ENCODE measurements around the gene FYB1. TPM values are rescaled to one million over a fixed set of nuclear protein-coding genes. Genes with fewer than 3 reads are reported as not detected.

Gene FYB1
- total RNA-seq, 2 experiments from 2014 or later, result 0.16 TPM; not detected in 1

GRCh38 chr5:39055768-39056398 is 163.5 kb downstream of the FYB1 start:
- H3K4me1 ChIP-seq (ENCODE audit: insufficient read depth, low read length, poor library complexity, severe bottlenecking), result peaks cover 9% of the 10 kb centered on the region
- ChIA-PET POLR2A (no interaction called here), CTCF (ENCODE audit: unreplicated experiment) (no interaction called here)
- no peak overlapping the region for H3K27ac ChIP-seq (ENCODE audit: low read depth, low read length, poor library complexity, severe bottlenecking)
- no peak overlapping the region for H3K4me2 ChIP-seq (ENCODE audit: low read length)
- DNase-seq (ENCODE audit: low spot score), result no peak
- peaks cover 5% of the 10 kb centered on the region; the same call in 1 of the 2 replicates for H4K20me1 ChIP-seq (ENCODE audit: insufficient read depth, low read length)
- H2AFZ ChIP-seq (ENCODE audit: low read length), result no peak overlapping the region
- H3K79me2 ChIP-seq (ENCODE audit: insufficient read depth, low read depth, low read length), result peaks cover 37% of the 10 kb centered on the region
- H3K9me2 ChIP-seq (ENCODE audit: insufficient read depth, low read length), result no peaks in the 10 kb centered on the region
- H3K36me3 ChIP-seq (ENCODE audit: insufficient read depth, low read length), result peaks cover 4% of the 10 kb centered on the region; the same call in 1 of the 2 replicates
- H3K4me3 ChIP-seq (ENCODE audit: low read depth, low read length, poor library complexity, severe bottlenecking), result no peak overlapping the region
- no TSS peak for BruUV-seq (replicated peaks)
- H3K9me3 ChIP-seq (ENCODE audit: low read length), result no peaks in the 10 kb centered on the region
- intact Hi-C loops (cut with micrococcal nuclease; ENCODE audit: unreplicated experiment), result no loop called here
- TF ChIP-seq CTCF (conservative IDR thresholded peaks at IDR 0.05; ENCODE audit: low read length) (no peak), EZH2phosphoT487 (IDR thresholded peaks at IDR 0.05; ENCODE audit: borderline replicate concordance, low read depth, low read length) (no peak)

Other genes with a start within 250 kb of the FYB1 start
- 10.9 and 13.1 TPM in 2 replicates for gene RICTOR, start 145.2 kb downstream of the FYB1 start, total RNA-seq (2014; rRNA removed; shearing (Covaris generic))
- 22.9 and 23.1 TPM in 2 replicates for gene RICTOR, start 145.2 kb downstream of the FYB1 start, total RNA-seq (2022)
- gene C9, start 144.9 kb upstream of the FYB1 start, total RNA-seq (2014; rRNA removed; shearing (Covaris generic)), result 0.23 TPM in 1 of 2 replicates, not detected in the other
- gene C9, start 144.9 kb upstream of the FYB1 start, total RNA-seq (2022), result not detected in 2 replicates
- gene DAB2, start 205.4 kb upstream of the FYB1 start, total RNA-seq (2014; rRNA removed; shearing (Covaris generic)), result not detected in 2 replicates
- gene DAB2, start 205.4 kb upstream of the FYB1 start, total RNA-seq (2022), result 0.40 TPM in 1 of 2 replicates, not detected in the other